Mammary epithelial cell (primary cell): ENCODE data around the gene HHATL.

ENCODE experiments used
- EZH2 ChIP-seq: IDR thresholded peaks from 2 replicates; pipeline ENCODE4 v1.6.1; 2012; ENCODE audit warnings: low read length, inconsistent platforms, borderline replicate concordance
- TF ChIP-seq, protein P1 (sequence below), 2 donors: IDR thresholded peaks in 1 of 2; conservative IDR thresholded peaks in 1 of 2; 2 replicates each; pipeline ENCODE4 v1.5.1; 2011 to 2012; ENCODE audit warnings: inconsistent platforms in 2 of 2, low read length in 2 of 2, mild to moderate bottlenecking in 2 of 2, control low read depth in 1 of 2, low read depth in 1 of 2; ENCODE audit not compliant: insufficient read depth in 1 of 2; ENCODE audit errors: extremely low read depth in 1 of 2

DNA sequence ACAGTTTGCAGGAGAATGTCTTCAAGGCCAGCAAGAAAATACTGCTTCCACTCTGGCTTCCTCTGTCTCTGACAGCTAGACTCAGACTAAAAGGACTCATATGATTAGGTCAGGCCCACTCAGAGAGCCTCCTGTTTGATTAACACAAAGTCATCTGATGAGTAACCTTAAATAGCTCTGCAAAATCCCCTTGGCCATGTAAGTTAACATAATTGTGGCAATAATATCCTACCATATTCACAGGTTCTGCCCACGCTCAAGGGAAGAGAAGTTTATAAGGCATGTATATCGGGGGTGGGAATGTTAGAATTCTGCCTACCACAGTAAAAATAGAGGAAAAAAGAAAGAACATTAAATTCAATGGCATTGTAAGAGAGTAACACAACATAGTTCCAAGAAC, 20.6 kb upstream of the HHATL start:
- TF ChIP-seq, protein P1, sequence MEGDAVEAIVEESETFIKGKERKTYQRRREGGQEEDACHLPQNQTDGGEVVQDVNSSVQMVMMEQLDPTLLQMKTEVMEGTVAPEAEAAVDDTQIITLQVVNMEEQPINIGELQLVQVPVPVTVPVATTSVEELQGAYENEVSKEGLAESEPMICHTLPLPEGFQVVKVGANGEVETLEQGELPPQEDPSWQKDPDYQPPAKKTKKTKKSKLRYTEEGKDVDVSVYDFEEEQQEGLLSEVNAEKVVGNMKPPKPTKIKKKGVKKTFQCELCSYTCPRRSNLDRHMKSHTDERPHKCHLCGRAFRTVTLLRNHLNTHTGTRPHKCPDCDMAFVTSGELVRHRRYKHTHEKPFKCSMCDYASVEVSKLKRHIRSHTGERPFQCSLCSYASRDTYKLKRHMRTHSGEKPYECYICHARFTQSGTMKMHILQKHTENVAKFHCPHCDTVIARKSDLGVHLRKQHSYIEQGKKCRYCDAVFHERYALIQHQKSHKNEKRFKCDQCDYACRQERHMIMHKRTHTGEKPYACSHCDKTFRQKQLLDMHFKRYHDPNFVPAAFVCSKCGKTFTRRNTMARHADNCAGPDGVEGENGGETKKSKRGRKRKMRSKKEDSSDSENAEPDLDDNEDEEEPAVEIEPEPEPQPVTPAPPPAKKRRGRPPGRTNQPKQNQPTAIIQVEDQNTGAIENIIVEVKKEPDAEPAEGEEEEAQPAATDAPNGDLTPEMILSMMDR (conservative IDR thresholded peaks at IDR 0.05 in 1 of 2, IDR thresholded peaks at IDR 0.05 in 1 of 2; ENCODE audit: extremely low read depth in 1 of 2, insufficient read depth in 1 of 2, low read depth in 1 of 2, low read length in 2 of 2), result no peak
- TF ChIP-seq EZH2, result no peak
